Measurements from ENCODE around the gene TMEM161A. TPM values are rescaled to one million over a fixed set of nuclear protein-coding genes. Genes with fewer than 3 reads are reported as not detected.

Gene TMEM161A
- total RNA-seq, 1 donor from 2014 or later: 25.1 TPM

DNA sequence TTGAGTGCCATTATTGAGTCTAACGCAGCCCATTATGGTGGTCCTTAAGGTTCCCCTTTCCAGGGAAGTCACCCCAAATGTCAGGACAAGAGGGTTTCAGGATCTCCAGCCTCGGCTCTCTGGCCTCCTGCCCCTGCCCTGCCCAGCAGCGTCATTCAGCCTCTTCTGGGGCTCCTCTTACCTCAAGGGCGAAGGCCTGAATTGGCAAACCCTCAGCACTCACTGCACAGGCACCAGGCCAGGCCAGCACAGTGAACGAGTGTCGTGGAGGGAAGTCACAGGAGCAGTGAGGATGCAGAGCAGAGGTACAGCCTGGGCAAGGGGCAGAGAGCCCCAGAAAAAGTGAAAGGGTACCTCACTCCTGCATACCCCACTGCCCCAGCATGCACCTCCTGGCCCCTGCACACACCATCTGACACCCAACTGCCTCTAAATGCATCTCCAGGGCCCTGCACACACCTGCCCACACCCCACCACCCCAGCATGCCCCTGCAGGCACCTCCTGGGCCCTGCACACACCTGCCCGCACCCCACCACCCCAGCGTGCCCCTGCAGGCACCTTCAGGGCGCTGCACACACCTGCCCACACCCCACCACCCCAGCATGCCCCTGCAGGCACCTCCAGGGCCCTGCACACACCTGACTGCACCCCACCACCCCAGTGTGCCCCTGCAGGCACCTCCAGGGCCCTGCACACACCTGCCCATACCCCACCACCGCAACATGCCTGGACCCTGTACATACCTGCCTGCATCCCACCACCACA lies 54.7 kb downstream of the TMEM161A start:
- TF ChIP-seq, protein P1, sequence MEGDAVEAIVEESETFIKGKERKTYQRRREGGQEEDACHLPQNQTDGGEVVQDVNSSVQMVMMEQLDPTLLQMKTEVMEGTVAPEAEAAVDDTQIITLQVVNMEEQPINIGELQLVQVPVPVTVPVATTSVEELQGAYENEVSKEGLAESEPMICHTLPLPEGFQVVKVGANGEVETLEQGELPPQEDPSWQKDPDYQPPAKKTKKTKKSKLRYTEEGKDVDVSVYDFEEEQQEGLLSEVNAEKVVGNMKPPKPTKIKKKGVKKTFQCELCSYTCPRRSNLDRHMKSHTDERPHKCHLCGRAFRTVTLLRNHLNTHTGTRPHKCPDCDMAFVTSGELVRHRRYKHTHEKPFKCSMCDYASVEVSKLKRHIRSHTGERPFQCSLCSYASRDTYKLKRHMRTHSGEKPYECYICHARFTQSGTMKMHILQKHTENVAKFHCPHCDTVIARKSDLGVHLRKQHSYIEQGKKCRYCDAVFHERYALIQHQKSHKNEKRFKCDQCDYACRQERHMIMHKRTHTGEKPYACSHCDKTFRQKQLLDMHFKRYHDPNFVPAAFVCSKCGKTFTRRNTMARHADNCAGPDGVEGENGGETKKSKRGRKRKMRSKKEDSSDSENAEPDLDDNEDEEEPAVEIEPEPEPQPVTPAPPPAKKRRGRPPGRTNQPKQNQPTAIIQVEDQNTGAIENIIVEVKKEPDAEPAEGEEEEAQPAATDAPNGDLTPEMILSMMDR (IDR thresholded peaks at IDR 0.05; ENCODE audit: unreplicated experiment): no peak
- no peak overlapping the region for H3K27ac Mint-ChIP-seq (ENCODE audit: unreplicated experiment)
- DNase-seq (ENCODE audit: low spot score): no peak
- H3K4me3 Mint-ChIP-seq (ENCODE audit: unreplicated experiment): no peak overlapping the region
- H3K36me3 Mint-ChIP-seq (ENCODE audit: low read depth, unreplicated experiment): peaks cover 9% of the 10 kb centered on the region
- no peaks in the 10 kb centered on the region for H3K9me3 Mint-ChIP-seq (ENCODE audit: unreplicated experiment)
- H3K27me3 Mint-ChIP-seq (ENCODE audit: unreplicated experiment): peaks cover 5% of the 10 kb centered on the region
- no peaks in the 10 kb centered on the region for H3K4me1 Mint-ChIP-seq (ENCODE audit: unreplicated experiment)

DNA sequence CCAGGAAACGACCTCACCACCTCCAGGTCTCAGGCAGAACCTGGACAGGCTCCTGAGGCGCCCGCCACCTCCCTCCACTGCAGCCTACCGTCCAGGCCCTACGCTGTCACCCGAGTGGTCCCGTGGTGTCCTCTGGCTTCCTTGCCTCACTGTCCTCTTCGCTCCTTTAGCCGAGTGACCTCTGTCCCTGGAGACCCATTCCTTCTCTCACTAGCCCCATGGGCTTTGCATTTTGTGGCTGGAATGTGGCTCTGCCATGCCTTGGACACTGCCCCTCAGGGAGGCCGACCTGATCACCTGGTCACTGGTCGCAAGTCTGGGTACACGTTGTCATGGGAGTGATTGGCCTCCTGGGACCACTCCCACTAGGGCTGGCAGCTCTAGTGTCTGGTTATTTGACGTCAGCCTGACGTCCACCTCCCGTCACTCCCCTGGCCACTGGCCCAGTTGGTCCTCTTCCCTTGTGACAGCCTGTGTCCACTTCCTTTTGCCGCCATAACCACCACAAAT lies 56.6 kb downstream of the TMEM161A start:
- Mint-ChIP-seq H3K4me3 (ENCODE audit: unreplicated experiment) (no peak overlapping the region), H3K27ac (ENCODE audit: unreplicated experiment) (no peak overlapping the region), H3K4me1 (ENCODE audit: unreplicated experiment) (no peaks in the 10 kb centered on the region), H3K9me3 (ENCODE audit: unreplicated experiment) (no peaks in the 10 kb centered on the region), H3K27me3 (ENCODE audit: unreplicated experiment) (no peaks in the 10 kb centered on the region), H3K36me3 (ENCODE audit: low read depth, unreplicated experiment) (peaks cover 9% of the 10 kb centered on the region)
- no peak for DNase-seq (ENCODE audit: low spot score)
- TF ChIP-seq, protein P1 (IDR thresholded peaks at IDR 0.05; ENCODE audit: unreplicated experiment): no peak

GRCh38 chr19:19079571-19079970 lies 58.7 kb downstream of the TMEM161A start:
- TF ChIP-seq, protein P1 (IDR thresholded peaks at IDR 0.05; ENCODE audit: unreplicated experiment): no peak

DNA sequence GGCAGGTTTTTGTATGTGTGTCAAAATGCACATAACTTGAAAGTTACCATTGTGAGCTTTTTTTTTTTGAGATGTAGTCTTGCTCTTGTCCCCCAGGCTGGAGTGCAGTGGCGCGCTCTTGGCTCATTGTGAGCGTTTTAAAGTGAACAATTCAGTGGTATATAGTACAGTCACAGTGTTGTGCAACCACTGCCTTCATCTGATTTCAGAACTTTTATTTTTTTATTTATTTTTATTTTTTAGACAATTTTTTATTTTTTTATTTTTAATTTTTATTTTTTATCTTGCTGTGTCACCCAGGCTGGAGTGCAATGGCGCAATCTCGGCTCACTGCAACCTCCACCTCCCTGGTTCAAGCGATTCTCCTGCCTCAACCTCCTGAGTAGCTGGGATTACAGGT lies 59.5 kb downstream of the TMEM161A start:
- TF ChIP-seq, protein P1 (IDR thresholded peaks at IDR 0.05; ENCODE audit: unreplicated experiment): no peak
- no peak for DNase-seq (ENCODE audit: low spot score)
- no peaks in the 10 kb centered on the region for H3K4me1 Mint-ChIP-seq (ENCODE audit: unreplicated experiment)
- no peak overlapping the region for H3K4me3 Mint-ChIP-seq (ENCODE audit: unreplicated experiment)
- H3K27ac Mint-ChIP-seq (ENCODE audit: unreplicated experiment): no peak overlapping the region
- H3K9me3 Mint-ChIP-seq (ENCODE audit: unreplicated experiment): no peaks in the 10 kb centered on the region
- peaks cover 9% of the 10 kb centered on the region for H3K36me3 Mint-ChIP-seq (ENCODE audit: low read depth, unreplicated experiment)
- H3K27me3 Mint-ChIP-seq (ENCODE audit: unreplicated experiment): peaks cover 5% of the 10 kb centered on the region

More at GRCh38 chr19:19079571-19079970, 58.7 kb downstream of the TMEM161A start:
- Mint-ChIP-seq H3K27ac (ENCODE audit: unreplicated experiment) (no peak overlapping the region), H3K4me3 (ENCODE audit: unreplicated experiment) (no peak overlapping the region), H3K36me3 (ENCODE audit: low read depth, unreplicated experiment) (peaks cover 9% of the 10 kb centered on the region), H3K27me3 (ENCODE audit: unreplicated experiment) (peaks cover 5% of the 10 kb centered on the region), H3K4me1 (ENCODE audit: unreplicated experiment) (no peaks in the 10 kb centered on the region), H3K9me3 (ENCODE audit: unreplicated experiment) (no peaks in the 10 kb centered on the region)
- DNase-seq (ENCODE audit: low spot score): no peak

DNA sequence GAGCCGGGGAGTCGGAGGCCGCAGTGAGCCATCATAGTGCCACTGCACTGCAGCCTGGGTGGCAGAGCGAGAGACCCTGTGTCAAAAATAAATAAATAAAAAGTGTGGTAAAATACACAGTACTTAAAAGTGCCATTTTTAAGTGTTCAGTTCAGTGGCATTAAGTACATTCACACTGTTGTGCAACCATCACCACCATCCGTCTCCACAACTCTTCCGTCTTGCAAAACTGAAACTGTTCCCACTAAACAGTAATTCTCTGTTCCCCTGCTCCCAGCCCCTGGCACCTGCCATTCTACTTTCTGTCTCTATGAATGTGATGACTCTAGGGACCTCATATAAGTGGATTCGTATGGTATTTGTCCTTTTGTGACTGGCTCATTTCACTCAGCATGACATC lies 61.2 kb downstream of the TMEM161A start:
- Mint-ChIP-seq H3K27me3 (ENCODE audit: unreplicated experiment) (peaks cover 12% of the 10 kb centered on the region), H3K36me3 (ENCODE audit: low read depth, unreplicated experiment) (peaks cover 6% of the 10 kb centered on the region), H3K4me1 (ENCODE audit: unreplicated experiment) (no peaks in the 10 kb centered on the region), H3K4me3 (ENCODE audit: unreplicated experiment) (no peak overlapping the region), H3K9me3 (ENCODE audit: unreplicated experiment) (no peaks in the 10 kb centered on the region), H3K27ac (ENCODE audit: unreplicated experiment) (no peak overlapping the region)
- TF ChIP-seq, protein P1 (IDR thresholded peaks at IDR 0.05; ENCODE audit: unreplicated experiment): no peak
- no peak for DNase-seq (ENCODE audit: low spot score)

Measured in endothelial cell (in vitro differentiated cells).